Esophagus muscularis mucosa (tissue), 4 donors: Measurements from ENCODE around the gene DLG1.

ENCODE experiments used
- CTCF ChIP-seq, 3 experiments: fragments of 200-600 bp in 2 of 3; fragments of 450-650 bp in 1 of 3; sonication (generic) in 2 of 3; IDR thresholded peaks; one replicate each; pipeline ENCODE4 v1.5.1; 2017 to 2019; ENCODE audit warnings: antibody characterized with exemption in 3 of 3, mild to moderate bottlenecking in 2 of 3, moderate library complexity in 1 of 3
- EP300 ChIP-seq: sonication (generic); formaldehyde crosslinking; IDR thresholded peaks from one replicate; pipeline ENCODE4 v1.6.1; 2017; ENCODE audit warnings: antibody characterized with exemption
- POLR2A ChIP-seq: fragments of 450-650 bp; IDR thresholded peaks from one replicate; pipeline ENCODE4 v1.6.1; 2017; ENCODE audit warnings: antibody characterized with exemption, moderate library complexity, mild to moderate bottlenecking, low read depth
- POLR2AphosphoS5 ChIP-seq, 2 donors: sonication (generic); formaldehyde crosslinking; IDR thresholded peaks; one replicate each; pipeline ENCODE4 v1.6.1; 2017; ENCODE audit warnings: antibody characterized with exemption in 2 of 2

GRCh38 chr3:197006860-197007259, 291.6 kb downstream of the DLG1 start:
- TF ChIP-seq CTCF (IDR thresholded peaks at IDR 0.05) (no peak), EP300 (no peak), POLR2AphosphoS5 (IDR thresholded peaks at IDR 0.05) (no peak), POLR2A (no peak)
